NCI-H345 treated with DMSO at 0.1 percent for 48 hours (cell line): ENCODE data around the gene ARSK.

ENCODE experiments used
- DNase-seq: peaks from one replicate; lab custom pipeline; 2025; ENCODE audit not compliant: unreplicated experiment; lab: John Stamatoyannopoulos, UW

The ARSK gene

GRCh38 chr5:95554647-95555548 lies at the start of gene ARSK, which contains the start of gene SKIC3:
TSS of gene ARSK (plus strand) at chr5:95555101. CDS start at chr5:95555279, 178 bp downstream.
TSS of gene SKIC3 (minus strand) at chr5:95554977. CDS start at chr5:95547150, 7,827 bp downstream.
- peak; percentile 91 for DNase-seq

- DNase-seq: no peak
These were observed 46.4 kb upstream of the ARSK start for GRCh38 chr5:95508550-95508949.

GRCh38 chr5:95511606-95512005 lies 43.3 kb upstream of the ARSK start:
- no peak for DNase-seq

GRCh38 chr5:95518417-95518816 lies 36.5 kb upstream of the ARSK start:
- DNase-seq: no peak

GRCh38 chr5:95519151-95519550 lies 35.8 kb upstream of the ARSK start:
- no peak for DNase-seq

- DNase-seq: no peak
These were observed 35.2 kb upstream of the ARSK start for GRCh38 chr5:95519681-95520080.

- DNase-seq: no peak
These were observed 34.7 kb upstream of the ARSK start for GRCh38 chr5:95520206-95520605.

- DNase-seq: no peak
These were observed 30.5 kb upstream of the ARSK start for GRCh38 chr5:95524423-95524822.

GRCh38 chr5:95526871-95527270 lies 28.0 kb upstream of the ARSK start:
- no peak for DNase-seq

- no peak for DNase-seq
These were observed 26.3 kb upstream of the ARSK start for GRCh38 chr5:95528565-95528964.

- no peak for DNase-seq
These were observed 24.5 kb upstream of the ARSK start for GRCh38 chr5:95530416-95530815.

GRCh38 chr5:95531491-95531890 lies 23.4 kb upstream of the ARSK start:
- no peak for DNase-seq

GRCh38 chr5:95532415-95532814 lies 22.5 kb upstream of the ARSK start:
- no peak for DNase-seq

- DNase-seq: no peak
These were observed 21.8 kb upstream of the ARSK start for GRCh38 chr5:95533106-95533505.

GRCh38 chr5:95533761-95534160 lies 21.1 kb upstream of the ARSK start:
- no peak for DNase-seq

- DNase-seq: no peak
These were observed 17.4 kb upstream of the ARSK start for GRCh38 chr5:95537501-95537900.

GRCh38 chr5:95543017-95543705 lies 11.7 kb upstream of the ARSK start:
- DNase-seq: no peak

- DNase-seq: no peak
These were observed 5.9 kb upstream of the ARSK start for GRCh38 chr5:95549030-95549429.

- DNase-seq: no peak
These were observed 612 bp upstream of the ARSK start for GRCh38 chr5:95554331-95554646.

GRCh38 chr5:95555553-95555952 lies 652 bp downstream of the ARSK start:
- no peak for DNase-seq

- DNase-seq: no peak
These were observed 2.9 kb downstream of the ARSK start for GRCh38 chr5:95557841-95558240.

GRCh38 chr5:95562282-95562681 lies 7.4 kb downstream of the ARSK start:
- no peak for DNase-seq
